Measurements from ENCODE around the gene SEPTIN2.

The SEPTIN2 gene

GRCh38 chr2:241350530-241350877 is 34.8 kb downstream of the SEPTIN2 start:
- H3K4me3 ChIP-seq (ENCODE audit: low read depth, low read length), result no peak overlapping the region
- TF ChIP-seq CTCF (IDR thresholded peaks at IDR 0.05; ENCODE audit: insufficient read depth, low read length, missing control alignments), result no peak
- DNase-seq (ENCODE audit: low read depth, low spot score), result no peak
- POLR2A ChIA-PET, result no interaction called here
- CTCF ChIA-PET, result interaction anchor here (0.6 to 1.2 kb wide), 3 partner anchors 18 to 309 kb away, joined by 3 to 4 read pairs (median 3); no protein-coding TSS in a partner anchor

GRCh38 chr2:241350878-241351639 is 35.3 kb downstream of the SEPTIN2 start:
- H3K4me3 ChIP-seq (ENCODE audit: low read depth, low read length), result no peak overlapping the region
- ChIA-PET POLR2A (no interaction called here), CTCF (interaction anchor here (0.6 to 1.2 kb wide), 3 partner anchors 19 to 308 kb away, joined by 3 to 4 read pairs (median 3); no protein-coding TSS in a partner anchor)
- DNase-seq (ENCODE audit: low read depth, low spot score), result no peak
- TF ChIP-seq CTCF (IDR thresholded peaks at IDR 0.05; ENCODE audit: insufficient read depth, low read length, missing control alignments), result no peak

- DNase-seq (ENCODE audit: low read depth, low spot score), result no peak
- ChIA-PET POLR2A (no interaction called here), CTCF (no interaction called here)
- no peak overlapping the region for H3K4me3 ChIP-seq (ENCODE audit: low read depth, low read length)
- TF ChIP-seq CTCF (IDR thresholded peaks at IDR 0.05; ENCODE audit: insufficient read depth, low read length, missing control alignments), result no peak
Measured at GRCh38 chr2:241351640-241352031, 35.9 kb downstream of the SEPTIN2 start.

- POLR2A ChIA-PET, result interaction anchor here (0.7 kb wide), 1 partner anchor 30 kb away, joined by 3 read pairs; no protein-coding TSS in a partner anchor
- no peak overlapping the region for H3K4me3 ChIP-seq (ENCODE audit: low read depth, low read length)
- CTCF ChIA-PET, result no interaction called here
- no peak for DNase-seq (ENCODE audit: low read depth, low spot score)
- no peak for TF ChIP-seq CTCF (IDR thresholded peaks at IDR 0.05; ENCODE audit: insufficient read depth, low read length, missing control alignments)
Measured at GRCh38 chr2:241352227-241352626, 36.5 kb downstream of the SEPTIN2 start.

GRCh38 chr2:241354668-241355658 is 39.2 kb downstream of the SEPTIN2 start:
- POLR2A ChIA-PET, result interaction anchor here (0.6 kb wide), 1 partner anchor 240 kb away, joined by 3 read pairs; no protein-coding TSS in a partner anchor
- peak overlapping the region; percentile 33; the same call in 1 of the 2 replicates for H3K4me3 ChIP-seq (ENCODE audit: low read depth, low read length)
- CTCF ChIA-PET, result no interaction called here
- TF ChIP-seq CTCF (IDR thresholded peaks at IDR 0.05; ENCODE audit: insufficient read depth, low read length, missing control alignments), result no peak
- no peak for DNase-seq (ENCODE audit: low read depth, low spot score)
